GM10266 (cell line): ENCODE data around the gene ZNF512B.

Source experiments
- DNase-seq: peaks from one replicate; pipeline ENCODE4 v3.0.0; 2012; ENCODE audit errors: extremely low spot score
- TF ChIP-seq, protein P1 (sequence below): IDR thresholded peaks from 2 replicates; pipeline ENCODE4 v1.5.1; 2012; ENCODE audit warnings: mild to moderate bottlenecking, low read depth; ENCODE audit not compliant: control insufficient read depth, insufficient read depth; ENCODE audit errors: missing control alignments

ZNF512B gene

DNA sequence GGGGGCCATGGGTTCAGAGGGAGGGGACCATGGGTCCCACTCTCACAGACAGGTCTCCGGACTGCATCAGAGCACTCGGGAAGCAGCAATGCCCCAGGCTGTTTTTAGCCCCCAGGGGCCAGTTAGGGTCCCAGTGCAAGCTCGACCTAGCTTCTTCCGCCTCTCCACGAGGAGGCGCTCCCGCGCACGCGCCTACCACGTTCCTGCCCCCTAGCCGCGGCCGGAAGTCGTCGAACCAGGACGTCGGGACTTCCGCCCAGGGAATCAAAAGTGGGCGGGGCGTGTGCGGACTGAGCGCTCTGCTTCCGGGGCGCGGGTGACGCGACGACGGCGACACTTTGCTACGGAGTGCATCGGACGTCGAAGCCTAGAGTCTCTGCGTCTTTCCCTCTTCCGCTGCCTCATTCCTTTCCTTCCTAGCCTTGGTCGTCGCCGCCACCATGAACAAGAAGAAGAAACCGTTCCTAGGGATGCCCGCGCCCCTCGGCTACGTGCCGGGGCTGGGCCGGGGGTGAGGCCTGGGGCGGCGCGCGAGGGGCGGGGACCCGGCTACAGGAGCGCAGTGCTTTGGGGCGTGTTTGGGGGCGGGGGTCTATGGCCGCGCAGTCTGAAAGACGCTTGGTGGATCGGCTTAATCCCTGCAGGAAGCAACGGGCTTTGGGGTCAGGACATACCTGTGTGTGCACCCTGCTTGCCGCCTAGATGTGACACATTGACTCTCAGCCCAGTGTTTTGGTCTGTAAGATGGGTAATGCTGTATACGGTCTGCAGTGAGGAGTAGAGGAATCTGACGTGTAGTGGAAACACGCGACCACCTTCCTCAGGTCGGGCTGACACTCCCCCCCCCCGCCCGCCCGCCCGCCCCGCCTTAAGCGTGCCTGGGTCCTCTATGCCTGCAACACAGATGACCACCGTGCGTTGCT, 11.3 kb upstream of the ZNF512B start, which contains the start of gene PRPF6:
Gene PRPF6 (plus strand): TSS at position 327 of the 923 bp plus-strand sequence. CDS start 114 bp downstream, at position 441.
- TF ChIP-seq, protein P1, sequence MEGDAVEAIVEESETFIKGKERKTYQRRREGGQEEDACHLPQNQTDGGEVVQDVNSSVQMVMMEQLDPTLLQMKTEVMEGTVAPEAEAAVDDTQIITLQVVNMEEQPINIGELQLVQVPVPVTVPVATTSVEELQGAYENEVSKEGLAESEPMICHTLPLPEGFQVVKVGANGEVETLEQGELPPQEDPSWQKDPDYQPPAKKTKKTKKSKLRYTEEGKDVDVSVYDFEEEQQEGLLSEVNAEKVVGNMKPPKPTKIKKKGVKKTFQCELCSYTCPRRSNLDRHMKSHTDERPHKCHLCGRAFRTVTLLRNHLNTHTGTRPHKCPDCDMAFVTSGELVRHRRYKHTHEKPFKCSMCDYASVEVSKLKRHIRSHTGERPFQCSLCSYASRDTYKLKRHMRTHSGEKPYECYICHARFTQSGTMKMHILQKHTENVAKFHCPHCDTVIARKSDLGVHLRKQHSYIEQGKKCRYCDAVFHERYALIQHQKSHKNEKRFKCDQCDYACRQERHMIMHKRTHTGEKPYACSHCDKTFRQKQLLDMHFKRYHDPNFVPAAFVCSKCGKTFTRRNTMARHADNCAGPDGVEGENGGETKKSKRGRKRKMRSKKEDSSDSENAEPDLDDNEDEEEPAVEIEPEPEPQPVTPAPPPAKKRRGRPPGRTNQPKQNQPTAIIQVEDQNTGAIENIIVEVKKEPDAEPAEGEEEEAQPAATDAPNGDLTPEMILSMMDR, result peak; percentile 91
- DNase-seq, result peak; percentile 99

DNA sequence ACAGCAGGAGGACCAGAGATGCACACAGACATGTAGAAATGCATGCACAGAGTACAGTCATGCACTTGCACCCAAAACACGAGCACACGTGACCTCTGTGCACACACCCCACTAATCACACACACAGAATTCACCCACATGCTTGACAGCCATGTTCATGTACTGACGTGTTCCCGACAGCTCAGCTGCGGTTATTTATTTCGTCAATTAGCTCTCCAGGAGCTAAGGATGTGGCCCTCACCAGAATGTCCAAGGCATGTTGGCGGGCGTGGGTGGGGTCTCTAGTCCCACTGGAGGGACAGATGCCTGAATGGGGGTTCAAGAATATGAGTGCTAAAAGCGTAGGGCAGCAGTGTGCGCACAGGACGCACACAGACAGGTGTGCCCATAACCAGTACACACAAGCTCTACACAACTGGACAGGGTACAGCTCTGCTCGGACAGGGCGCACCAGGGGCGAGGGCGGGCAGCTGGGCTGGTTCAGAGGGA, 10.6 kb upstream of the ZNF512B start:
- TF ChIP-seq, protein P1, result no peak
- DNase-seq, result peak; percentile 70

DNA sequence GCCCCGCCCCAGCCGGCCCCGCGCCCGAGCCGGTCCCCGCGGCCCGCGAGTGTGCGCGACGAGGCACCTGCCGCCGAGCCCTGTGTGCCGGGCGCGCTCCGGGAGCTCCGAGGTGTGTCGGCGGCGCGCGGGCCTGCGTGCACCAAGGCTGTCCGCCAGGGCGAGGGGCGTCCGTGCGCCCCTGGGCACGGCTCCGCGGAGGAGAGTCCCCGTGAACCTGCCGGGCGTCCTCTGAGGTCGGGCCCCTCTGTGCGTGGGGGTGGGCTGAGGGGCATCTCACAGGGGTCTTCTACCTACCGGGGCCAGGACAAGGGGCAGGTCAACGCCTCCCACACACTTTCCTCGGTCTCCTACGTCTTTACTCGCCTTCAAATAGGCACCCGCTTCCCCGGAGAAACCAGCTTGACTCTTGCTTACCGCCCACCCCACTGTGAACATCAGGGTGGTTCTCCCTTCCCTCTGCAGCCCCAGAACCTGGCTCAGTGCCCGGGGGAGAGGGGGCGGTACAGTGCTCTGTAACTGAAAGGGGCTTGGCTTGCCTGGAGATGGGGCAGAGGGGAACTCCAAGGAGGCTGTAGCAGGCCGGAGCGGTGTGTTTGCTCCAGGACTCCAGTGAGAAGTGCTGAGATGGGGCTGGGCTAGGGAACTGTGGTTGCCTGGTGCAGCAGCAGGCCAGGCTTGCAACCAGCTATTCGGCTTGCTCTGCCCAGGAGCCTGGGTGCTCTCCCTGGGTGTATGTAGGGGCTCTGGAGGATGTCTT, 10.0 kb upstream of the ZNF512B start, which contains the start of gene SAMD10:
Gene SAMD10 (minus strand): TSS at position 86 of the 760 bp plus-strand sequence. CDS start 175 bp downstream, outside the sequence.
- TF ChIP-seq, protein P1, result no peak

DNA sequence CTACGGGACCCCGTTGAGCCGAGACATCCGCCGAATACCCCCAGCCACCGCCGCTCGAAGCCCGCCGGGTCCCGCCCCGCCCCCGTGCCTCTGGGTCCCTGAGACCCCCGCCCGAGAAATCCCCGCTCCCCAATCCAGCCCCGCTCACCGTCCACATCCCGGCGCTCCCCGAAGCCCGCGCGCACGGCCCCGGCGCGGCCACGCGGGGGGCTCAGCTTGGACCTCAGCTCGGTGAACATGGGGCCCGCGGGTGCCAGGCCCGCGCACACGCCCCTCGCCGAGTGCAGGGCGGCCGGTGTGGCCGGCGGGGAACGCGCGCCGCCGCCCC, 9.5 kb upstream of the ZNF512B start:
- no peak for DNase-seq
- TF ChIP-seq, protein P1, result no peak

More for the DNA sequence above, 10.0 kb upstream of the ZNF512B start, which contains the start of gene SAMD10:
- DNase-seq, result peak; percentile 94

DNA sequence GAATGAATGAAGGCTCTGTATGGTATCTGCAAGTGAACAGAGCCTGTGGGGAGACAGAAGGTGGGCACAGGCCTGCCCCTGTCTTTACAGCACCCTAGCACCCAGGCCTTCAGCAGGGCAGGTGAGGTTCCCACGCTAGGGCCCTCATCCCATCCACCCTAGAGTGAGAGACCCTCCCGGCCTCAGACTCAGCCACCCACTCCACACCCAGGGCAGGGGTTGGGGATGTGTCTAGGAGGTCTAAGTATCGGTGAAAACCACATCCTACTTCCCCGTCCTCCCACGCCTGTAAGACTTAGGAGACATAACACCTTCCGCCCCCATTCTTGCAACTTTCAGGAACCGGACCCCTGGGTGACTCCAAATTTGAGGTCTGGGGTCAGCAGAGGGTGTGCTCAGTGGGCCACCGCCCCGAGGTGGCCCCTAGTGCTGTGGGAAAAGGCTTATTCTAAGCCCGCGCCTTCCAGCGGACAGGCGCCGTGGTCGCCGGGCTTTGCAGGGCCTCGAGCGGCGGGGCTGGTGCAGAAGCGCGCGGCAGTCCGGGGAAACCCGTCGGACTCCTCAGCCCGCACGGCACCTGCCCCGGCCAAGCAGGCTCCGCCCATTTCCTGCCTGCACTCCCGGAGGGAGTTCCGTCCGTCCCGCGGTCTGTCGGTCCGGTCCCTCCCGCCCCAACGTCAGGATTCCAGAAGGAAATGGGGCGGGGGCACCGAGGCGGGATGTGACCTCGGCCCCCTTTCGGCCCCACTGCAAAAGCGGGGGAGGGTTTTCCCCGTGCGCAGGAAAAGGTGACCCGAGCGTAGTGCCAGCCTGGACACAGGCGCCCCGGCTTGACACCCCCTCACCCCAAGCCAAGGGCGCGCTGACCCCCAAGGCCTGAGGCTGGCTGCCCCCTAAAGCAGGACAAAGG, 8.8 kb upstream of the ZNF512B start:
- TF ChIP-seq, protein P1, result no peak
- peak; percentile 82 for DNase-seq

DNA sequence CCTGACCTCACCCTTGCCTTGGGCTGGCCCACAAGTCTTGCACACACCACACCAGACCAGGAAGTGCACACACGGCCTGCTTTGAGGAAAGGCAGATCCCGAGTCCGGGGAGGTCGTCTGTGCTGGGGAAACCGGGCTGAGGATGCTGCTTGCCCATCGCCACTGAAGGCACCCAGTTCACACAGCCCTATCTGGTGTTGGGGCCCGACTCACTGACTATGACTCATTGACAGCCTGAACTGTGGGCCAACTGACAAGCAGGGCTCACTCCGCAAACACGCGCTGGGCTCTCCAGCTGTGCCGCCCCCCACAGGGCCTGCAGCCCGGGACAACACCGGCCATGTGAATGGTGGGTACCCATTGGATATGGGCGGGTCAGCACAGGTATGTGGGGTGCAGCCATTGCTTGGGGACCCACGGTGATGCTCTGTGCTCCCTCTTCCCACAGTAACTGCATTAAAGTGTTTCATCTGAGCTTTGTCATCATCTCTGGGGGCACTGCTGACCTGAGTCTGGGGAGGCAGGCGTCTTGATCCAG, 8.1 kb upstream of the ZNF512B start:
- TF ChIP-seq, protein P1, result no peak
- DNase-seq, result no peak
